Peyer's patch (tissue), 4 donors: ENCODE results near the gene PRDX6. TPM values are rescaled to one million over a fixed set of nuclear protein-coding genes. Genes with fewer than 3 reads are reported as not detected.
"Not testable (repeated sequence)": the region's sequence is repeated elsewhere in the genome, so short reads cannot be mapped to it uniquely, and the experiment has no call there.

Experiments used
- DNase-seq, 3 donors: peaks; one replicate each; pipeline ENCODE4 v3.0.0-alpha.2; 2017 to 2019
- H3K27ac ChIP-seq, 4 donors: fragments of 200-600 bp; sonication (generic); one replicate each; pipeline ENCODE4 v1.5.1; 2016 to 2019
- H3K27me3 ChIP-seq, 2 donors: fragments of 200-600 bp; sonication (generic); one replicate each; pipeline ENCODE4 v1.5.1; 2019
- H3K36me3 ChIP-seq, 3 donors: fragments of 200-600 bp; sonication (generic); one replicate each; pipeline ENCODE4 v1.5.1; 2016 to 2019
- H3K4me1 ChIP-seq, 4 donors: fragments of 200-600 bp; sonication (generic); one replicate each; pipeline ENCODE4 v1.5.1; 2016 to 2019
- H3K4me3 ChIP-seq, 4 donors: fragments of 200-600 bp; sonication (generic); 1 replicate in 3 of 4; 2 replicates in 1 of 4; pipeline ENCODE4 v1.5.1; 2016 to 2019; ENCODE audit warnings: mild to moderate bottlenecking in 1 of 4
- H3K9me3 ChIP-seq, 4 donors: fragments of 200-600 bp; sonication (generic); one replicate each; pipeline ENCODE4 v1.5.1; 2016 to 2019; ENCODE audit warnings: mild to moderate bottlenecking in 1 of 4
- POLR2A ChIP-seq, 2 donors: fragments of 450-650 bp; IDR thresholded peaks; one replicate each; pipeline ENCODE4 v1.5.1; 2017; ENCODE audit warnings: antibody characterized with exemption in 2 of 2, mild to moderate bottlenecking in 2 of 2, moderate library complexity in 2 of 2
- total RNA-seq, 4 donors: library from RNA; depleted of rRNA; stranded (reverse); fragments of >200 nt; gene quantifications; one replicate each; pipeline ENCODE4 v1.1.0, GENCODE V29; 2016
- TF ChIP-seq, protein P1 (sequence below), 6 experiments: fragments of 450-650 bp in 4 of 6; fragments of 200-600 bp in 2 of 6; sonication (generic) in 1 of 6; IDR thresholded peaks; one replicate each; pipeline ENCODE4 v1.5.1; 2017 to 2019; ENCODE audit warnings: antibody characterized with exemption in 6 of 6, mild to moderate bottlenecking in 3 of 6, moderate library complexity in 1 of 6

PRDX6 gene
- total RNA-seq, 4 donors from 2014 or later, result 75.3 to 130 (median 108) TPM

DNA sequence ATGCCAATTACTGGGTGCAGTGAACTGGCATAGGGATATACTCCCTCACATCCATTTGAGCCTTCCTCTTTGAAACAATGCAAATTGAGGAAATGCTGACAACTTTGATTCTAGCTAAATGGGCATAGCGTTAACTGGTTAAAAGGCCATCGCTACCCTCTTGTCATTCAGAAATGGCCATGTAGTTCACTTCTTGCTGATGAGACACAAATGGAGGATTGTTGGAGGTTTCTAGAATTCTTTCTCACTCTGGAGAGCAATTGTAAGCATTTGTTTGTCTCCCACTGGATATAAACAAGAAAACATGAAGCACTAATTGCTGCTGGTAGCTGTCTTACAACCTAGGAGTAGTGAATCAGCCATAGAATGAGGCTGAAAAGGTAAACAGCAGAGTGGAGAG lies 14.4 kb downstream of the PRDX6 start:
- H3K4me1 ChIP-seq, result no peaks in the 10 kb centered on the region
- H3K27ac ChIP-seq, result no peak overlapping the region
- H3K4me3 ChIP-seq, result no peak overlapping the region
- H3K27me3 ChIP-seq, result no peaks in the 10 kb centered on the region
- H3K9me3 ChIP-seq, result no peaks in the 10 kb centered on the region
- peaks cover 0 to 27% (median 0%) of the 10 kb centered on the region in 3 donors for H3K36me3 ChIP-seq
- no peak for DNase-seq
- TF ChIP-seq, protein P1, sequence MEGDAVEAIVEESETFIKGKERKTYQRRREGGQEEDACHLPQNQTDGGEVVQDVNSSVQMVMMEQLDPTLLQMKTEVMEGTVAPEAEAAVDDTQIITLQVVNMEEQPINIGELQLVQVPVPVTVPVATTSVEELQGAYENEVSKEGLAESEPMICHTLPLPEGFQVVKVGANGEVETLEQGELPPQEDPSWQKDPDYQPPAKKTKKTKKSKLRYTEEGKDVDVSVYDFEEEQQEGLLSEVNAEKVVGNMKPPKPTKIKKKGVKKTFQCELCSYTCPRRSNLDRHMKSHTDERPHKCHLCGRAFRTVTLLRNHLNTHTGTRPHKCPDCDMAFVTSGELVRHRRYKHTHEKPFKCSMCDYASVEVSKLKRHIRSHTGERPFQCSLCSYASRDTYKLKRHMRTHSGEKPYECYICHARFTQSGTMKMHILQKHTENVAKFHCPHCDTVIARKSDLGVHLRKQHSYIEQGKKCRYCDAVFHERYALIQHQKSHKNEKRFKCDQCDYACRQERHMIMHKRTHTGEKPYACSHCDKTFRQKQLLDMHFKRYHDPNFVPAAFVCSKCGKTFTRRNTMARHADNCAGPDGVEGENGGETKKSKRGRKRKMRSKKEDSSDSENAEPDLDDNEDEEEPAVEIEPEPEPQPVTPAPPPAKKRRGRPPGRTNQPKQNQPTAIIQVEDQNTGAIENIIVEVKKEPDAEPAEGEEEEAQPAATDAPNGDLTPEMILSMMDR (IDR thresholded peaks at IDR 0.05), result no peak
- no peak for TF ChIP-seq POLR2A (IDR thresholded peaks at IDR 0.05)

DNA sequence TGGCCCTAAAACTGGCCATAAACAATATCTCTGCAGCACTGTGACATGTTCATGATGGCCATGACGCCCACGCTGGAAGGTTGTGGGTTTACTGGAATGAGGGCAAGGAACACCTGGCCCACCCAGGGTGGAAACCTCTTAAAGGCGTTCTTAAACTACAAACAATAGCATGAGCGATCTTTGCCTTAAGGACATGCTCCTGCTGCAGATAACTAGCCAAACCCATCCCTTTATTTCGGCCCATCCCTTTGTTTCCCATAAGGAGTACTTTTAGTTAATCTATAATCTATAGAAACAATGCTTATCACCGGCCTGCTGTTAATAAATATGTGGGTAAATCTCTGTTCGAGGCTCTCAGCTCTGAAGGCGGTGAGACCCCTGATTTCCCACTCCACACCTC lies 16.0 kb downstream of the PRDX6 start:
- H3K4me1 ChIP-seq, H3K4me3 ChIP-seq, H3K27ac ChIP-seq, DNase-seq, H3K27me3 ChIP-seq, H3K9me3 ChIP-seq: not testable (repeated sequence)
- peaks cover 0 to 11% (median 0%) of the 10 kb centered on the region in 3 donors for H3K36me3 ChIP-seq

DNA sequence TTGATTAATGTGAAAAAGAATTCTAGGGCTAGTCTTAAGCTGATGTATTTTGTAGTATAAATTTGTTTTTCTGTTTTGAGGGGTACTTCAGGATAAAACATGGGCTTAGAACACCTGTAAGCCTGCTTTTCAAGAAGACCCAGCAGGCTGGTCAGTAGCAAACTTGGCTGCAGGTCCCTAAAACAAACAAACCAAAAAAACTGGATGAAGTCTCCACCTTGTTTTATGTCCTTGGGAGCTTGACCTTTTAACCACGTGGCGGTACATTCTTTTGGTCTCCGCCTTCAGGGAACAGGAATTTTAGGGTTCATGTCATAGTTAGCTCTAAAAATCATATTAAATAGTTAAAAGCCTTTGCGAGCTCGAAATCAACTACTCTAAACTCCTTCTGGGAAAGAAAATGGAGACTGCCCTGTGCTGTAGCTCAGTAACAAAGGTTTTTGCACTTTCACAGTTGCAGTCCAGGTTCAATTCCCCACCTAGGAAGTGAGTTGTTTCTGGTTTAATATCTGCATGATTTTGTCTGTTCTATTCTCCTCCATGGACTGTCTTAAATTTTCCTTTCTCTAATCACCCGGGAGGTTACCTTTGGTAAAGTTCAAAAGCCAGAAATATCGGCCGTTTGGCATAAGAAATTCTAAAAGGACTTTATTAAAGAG lies 18.6 kb downstream of the PRDX6 start:
- no peak for DNase-seq
- peaks cover 0 to 3% (median 0%) of the 10 kb centered on the region in 4 donors for H3K9me3 ChIP-seq
- H3K4me3 ChIP-seq, result no peak overlapping the region
- TF ChIP-seq, protein P1 (IDR thresholded peaks at IDR 0.05), result no peak
- TF ChIP-seq POLR2A (IDR thresholded peaks at IDR 0.05), result no peak
- H3K36me3 ChIP-seq, result no peaks in the 10 kb centered on the region
- no peak overlapping the region for H3K27ac ChIP-seq
- no peaks in the 10 kb centered on the region for H3K4me1 ChIP-seq
- H3K27me3 ChIP-seq, result no peaks in the 10 kb centered on the region

DNA sequence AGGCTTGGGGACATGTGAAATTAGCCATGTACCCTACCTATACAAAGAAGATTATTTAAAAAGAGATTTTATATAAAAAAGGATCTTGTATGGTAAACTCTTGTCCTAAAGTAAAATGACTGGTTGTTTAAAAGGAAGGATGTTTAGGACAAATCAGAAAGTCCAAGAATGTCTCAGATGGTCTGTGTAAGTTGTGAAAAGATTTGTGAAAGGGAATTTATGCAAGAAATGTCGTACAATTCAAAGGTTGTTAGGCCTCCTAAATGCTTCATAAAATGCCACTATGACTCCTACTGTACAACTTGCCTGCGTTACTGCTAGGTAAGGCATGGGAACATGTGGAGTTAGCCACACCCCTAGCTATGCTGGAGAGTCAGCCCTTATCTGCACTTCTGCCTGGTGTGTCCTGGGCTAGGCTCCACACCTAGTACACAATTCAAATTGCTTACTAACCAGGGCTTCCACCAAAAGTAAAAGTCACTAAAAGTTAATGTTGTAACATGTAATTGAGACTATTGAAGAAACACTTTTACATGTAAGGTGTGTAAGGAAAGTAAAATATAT lies 19.7 kb downstream of the PRDX6 start:
- Histone ChIP-seq H3K9me3 (peaks cover 0 to 3% (median 0%) of the 10 kb centered on the region in 4 donors), H3K27me3 (no peaks in the 10 kb centered on the region), H3K36me3 (no peaks in the 10 kb centered on the region), H3K27ac (no peak overlapping the region), H3K4me3 (no peak overlapping the region), H3K4me1 (no peaks in the 10 kb centered on the region)
- DNase-seq, result no peak
- TF ChIP-seq POLR2A (IDR thresholded peaks at IDR 0.05), result no peak
- TF ChIP-seq, protein P1 (IDR thresholded peaks at IDR 0.05), result no peak

DNA sequence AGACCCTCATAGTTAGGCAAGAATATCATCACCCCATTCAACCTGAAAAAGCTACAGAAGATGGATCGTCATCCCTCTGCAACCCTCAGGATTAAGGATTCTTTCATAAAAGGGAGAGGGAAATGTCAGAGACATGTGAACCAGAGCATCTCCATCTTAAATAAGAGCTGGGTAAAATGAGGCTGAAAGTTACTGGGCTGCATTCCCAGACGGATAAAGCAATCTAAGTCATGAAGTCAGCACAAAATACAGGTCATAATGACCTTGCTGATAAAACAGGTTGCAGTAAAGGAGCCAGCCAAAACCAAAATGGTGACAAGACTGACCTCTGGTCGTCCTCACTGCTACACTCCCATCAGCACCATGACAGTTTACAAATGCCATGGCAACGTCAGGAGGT lies 22.6 kb downstream of the PRDX6 start:
- Histone ChIP-seq H3K27ac (no peak overlapping the region), H3K4me1 (no peaks in the 10 kb centered on the region), H3K36me3 (no peaks in the 10 kb centered on the region), H3K4me3 (no peak overlapping the region), H3K27me3 (no peaks in the 10 kb centered on the region), H3K9me3 (peaks cover 0 to 3% (median 0%) of the 10 kb centered on the region in 4 donors)
- DNase-seq, result no peak
- no peak for TF ChIP-seq POLR2A (IDR thresholded peaks at IDR 0.05)
- TF ChIP-seq, protein P1 (IDR thresholded peaks at IDR 0.05), result no peak

DNA sequence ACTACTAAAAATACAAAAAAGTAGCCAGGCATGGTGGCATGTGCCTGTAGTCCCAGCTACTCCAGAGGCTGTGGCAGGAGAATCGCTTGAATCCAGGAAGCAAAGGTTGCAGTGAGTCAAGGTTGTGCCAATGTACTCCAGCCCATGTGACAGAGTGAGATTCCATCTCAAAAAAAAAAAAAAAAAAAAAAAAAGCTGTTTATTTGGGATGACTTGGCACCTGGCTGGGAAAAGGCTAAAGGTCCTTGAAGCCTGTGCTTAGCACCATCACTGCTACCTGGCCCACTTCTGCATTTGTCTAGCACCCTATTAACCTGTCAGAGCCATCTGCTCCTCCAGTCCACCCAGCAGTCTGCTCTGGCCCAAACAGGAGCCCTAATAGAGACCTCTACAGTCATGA lies 25.0 kb downstream of the PRDX6 start:
- DNase-seq, result no peak
- TF ChIP-seq, protein P1 (IDR thresholded peaks at IDR 0.05), result no peak
- no peak for TF ChIP-seq POLR2A (IDR thresholded peaks at IDR 0.05)
- Histone ChIP-seq H3K36me3 (no peaks in the 10 kb centered on the region), H3K27ac (no peak overlapping the region), H3K9me3 (peaks cover 0 to under 1% (median 0%) of the 10 kb centered on the region in 4 donors), H3K4me3 (no peak overlapping the region), H3K27me3 (no peaks in the 10 kb centered on the region), H3K4me1 (peaks cover 0 to 2% (median 0%) of the 10 kb centered on the region in 4 donors)
